Hepatocyte (in vitro differentiated cells): ENCODE data around the gene TNNC2.

Experiments
- CTCF ChIP-seq: fragments of 200-600 bp; sonication (generic); IDR thresholded peaks from 2 replicates; pipeline ENCODE4 v1.5.1; 2016; ENCODE audit warnings: antibody characterized with exemption, mild to moderate bottlenecking; ENCODE audit not compliant: poor library complexity
- EZH2 ChIP-seq: fragments of 200-600 bp; sonication (generic); IDR thresholded peaks from 2 replicates; pipeline ENCODE4 v1.6.1; 2016; ENCODE audit warnings: antibody characterized with exemption, mild to moderate bottlenecking, borderline replicate concordance
- EZH2phosphoT487 ChIP-seq: fragments of 200-600 bp; sonication (generic); IDR thresholded peaks from one replicate; pipeline ENCODE4 v1.6.1; 2018; ENCODE audit warnings: antibody characterized with exemption, mild to moderate bottlenecking, low read depth, moderate library complexity; ENCODE audit not compliant: unreplicated experiment, severe bottlenecking

GRCh38 chr20:45788351-45788750, 38.8 kb downstream of the TNNC2 start:
- TF ChIP-seq CTCF = no peak
- TF ChIP-seq EZH2 = no peak
- TF ChIP-seq EZH2phosphoT487 = no peak
